ENCODE results near the gene PRORP.
"Not testable (repeated sequence)": the region's sequence is repeated elsewhere in the genome, so short reads cannot be mapped to it uniquely, and the experiment has no call there.

PRORP gene

GRCh38 chr14:35140718-35141581, 18.6 kb downstream of the PRORP start:
- no peak for DNase-seq

- no peak for DNase-seq
These were observed 21.7 kb downstream of the PRORP start for GRCh38 chr14:35144029-35144428.

- no peak for DNase-seq
These were observed 24.4 kb downstream of the PRORP start for GRCh38 chr14:35146711-35147149.

- no peak for DNase-seq
These were observed 24.8 kb downstream of the PRORP start for GRCh38 chr14:35147186-35147585.

GRCh38 chr14:35147711-35148110, 25.4 kb downstream of the PRORP start:
- no peak for DNase-seq

GRCh38 chr14:35149239-35149638, 26.9 kb downstream of the PRORP start:
- no peak for DNase-seq

GRCh38 chr14:35152531-35152930, 30.2 kb downstream of the PRORP start:
- not testable (repeated sequence) for DNase-seq

- DNase-seq = no peak
These were observed 31.7 kb downstream of the PRORP start for GRCh38 chr14:35154016-35154415.

GRCh38 chr14:35155962-35156361, 33.6 kb downstream of the PRORP start:
- no peak for DNase-seq

GRCh38 chr14:35158491-35158890, 36.1 kb downstream of the PRORP start:
- DNase-seq = no peak

GRCh38 chr14:35158951-35159653, 36.8 kb downstream of the PRORP start:
- DNase-seq = no peak

GRCh38 chr14:35159742-35160409, 37.5 kb downstream of the PRORP start:
- DNase-seq = no peak

GRCh38 chr14:35161231-35161630, 38.9 kb downstream of the PRORP start:
- peak; percentile 3 for DNase-seq

- DNase-seq = no peak
These were observed 41.0 kb downstream of the PRORP start for GRCh38 chr14:35163384-35163783.

GRCh38 chr14:35164849-35165248, 42.5 kb downstream of the PRORP start:
- DNase-seq = no peak

GRCh38 chr14:35167496-35167895, 45.1 kb downstream of the PRORP start:
- DNase-seq = no peak

All from CD4-positive, alpha-beta T cell treated with Interleukin-17A for 4 hours (primary cell).